Panc1 (cell line): ENCODE data around the gene MTUS2. TPM values are rescaled to one million over a fixed set of nuclear protein-coding genes. Genes with fewer than 3 reads are reported as not detected.

ENCODE experiments used
- ATAC-seq: fragments of 200-7000 bp; cut with Tn5 transposase; 2 replicates; pipeline ENCODE4 v1.9.1; 2020; ENCODE audit warnings: mild to moderate bottlenecking, moderate library complexity
- BruUV-seq: library from RNA; stranded (reverse); fragments of 400-500 nt; replicated peaks from 2 replicates; lab custom pipeline; 2021; lab: Mats Ljungman, UMichigan
- CTCF ChIA-PET: fragments of 300-600 bp; sonication (Branson Sonifier 250); formaldehyde crosslinking; loops from one replicate; lab custom pipeline; 2022; ENCODE audit warnings: antibody characterized with exemption; lab: Charles Lee
- POLR2A ChIA-PET: fragments of 300-600 bp; sonication (Branson Sonifier 250); formaldehyde crosslinking; loops from one replicate; lab custom pipeline; 2022; ENCODE audit warnings: antibody characterized with exemption; lab: Charles Lee
- DNase-seq: peaks from one replicate; pipeline ENCODE4 v3.0.0-alpha.2; 2010; ENCODE audit warnings: low read depth, low spot score
- H3K27ac ChIP-seq: 2 replicates; pipeline ENCODE4 v1.5.1; 2011; ENCODE audit warnings: mild to moderate bottlenecking, low read length, inconsistent platforms
- H3K27me3 ChIP-seq: fragments of 200-500 bp; sonication (Bioruptor generic); 2 replicates; pipeline ENCODE4 v1.6.0; 2014; ENCODE audit warnings: low read length, inconsistent platforms; ENCODE audit not compliant: control insufficient read depth, insufficient read depth
- H3K36me3 ChIP-seq: fragments of 200-500 bp; sonication (Bioruptor generic); 2 replicates; pipeline ENCODE4 v1.5.1; 2014; ENCODE audit warnings: inconsistent platforms, mild to moderate bottlenecking, low read length, moderate library complexity; ENCODE audit not compliant: control insufficient read depth, insufficient read depth
- H3K4me1 ChIP-seq: 2 replicates; pipeline ENCODE4 v1.5.1; 2011; ENCODE audit warnings: inconsistent platforms, mild to moderate bottlenecking, low read length, moderate library complexity; ENCODE audit not compliant: control insufficient read depth, insufficient read depth
- H3K4me3 ChIP-seq, 2 experiments: 2 replicates each; pipeline ENCODE4 v1.5.1; 2011 to 2012; ENCODE audit warnings: low read depth in 2 of 2, low read length in 2 of 2, mild to moderate bottlenecking in 2 of 2, inconsistent platforms in 1 of 2, moderate library complexity in 1 of 2
- H3K9me3 ChIP-seq: fragments of 200-500 bp; sonication (Bioruptor generic); 2 replicates; pipeline ENCODE4 v1.5.1; 2014; ENCODE audit warnings: low read depth, mild to moderate bottlenecking, inconsistent platforms, low read length, moderate library complexity; ENCODE audit not compliant: control insufficient read depth, insufficient read depth
- CTCF ChIP-seq: fragments of 450-650 bp; IDR thresholded peaks from 2 replicates; pipeline ENCODE4 v1.5.1; 2017; ENCODE audit warnings: mild to moderate bottlenecking
- POLR2AphosphoS5 ChIP-seq: IDR thresholded peaks from 2 replicates; pipeline ENCODE4 v1.6.1; 2012; ENCODE audit warnings: mild to moderate bottlenecking, low read depth, low read length, moderate library complexity
- REST ChIP-seq, 2 experiments: IDR thresholded peaks; 2 replicates each; pipeline ENCODE4 v1.6.1; 2011 to 2012; ENCODE audit warnings: low read depth in 2 of 2, control low read depth in 1 of 2, low read length in 1 of 2, mild to moderate bottlenecking in 1 of 2, moderate library complexity in 1 of 2; ENCODE audit not compliant: insufficient read depth in 1 of 2
- SIN3A ChIP-seq: IDR thresholded peaks from 2 replicates; pipeline ENCODE4 v1.6.1; 2012; ENCODE audit warnings: low read depth, mild to moderate bottlenecking, low read length, moderate library complexity, borderline replicate concordance; ENCODE audit not compliant: insufficient read depth
- TCF7L2 ChIP-seq: IDR thresholded peaks from 2 replicates; pipeline ENCODE4 v1.6.1; 2011; ENCODE audit warnings: mild to moderate bottlenecking, low read depth, low read length, inconsistent platforms
- in situ Hi-C: cut with HindIII; loops from 2 replicates; pipeline ENCODE4 v1.10.0; 2016; ENCODE audit warnings: low sequenced_read_pairs, low pct_unique_long_range_greater_than_20kb
- intact Hi-C: fragments of 100-400 bp; cut with micrococcal nuclease; formaldehyde crosslinking; loops from one replicate; pipeline ENCODE4 v1.10.0; 2022; ENCODE audit not compliant: unreplicated experiment
- total RNA-seq: library from RNA; stranded (reverse); gene quantifications from one replicate; pipeline ENCODE4 v1.2.1, GENCODE V29; 2021; ENCODE audit not compliant: unreplicated experiment

The MTUS2 gene
- total RNA-seq, 1 experiment from 2014 or later: 0.05 TPM

GRCh38 chr13:28805193-28805819 is 14.8 kb upstream of the MTUS2 start:
- H3K4me3 ChIP-seq: no peak overlapping the region
- H3K27me3 ChIP-seq: no peaks in the 10 kb centered on the region; the same call in 1 of the 2 replicates
- no peak for DNase-seq
- no peaks in the 10 kb centered on the region for H3K4me1 ChIP-seq
- ATAC-seq: no peak
- no peak overlapping the region for H3K27ac ChIP-seq
- in situ Hi-C loops (no loop called here), intact Hi-C loops (no loop called here)
- POLR2A ChIA-PET: no interaction called here
- no peaks in the 10 kb centered on the region for H3K36me3 ChIP-seq
- CTCF ChIA-PET: interaction anchor here (0.5 kb wide), 1 partner anchor 1064 kb away, joined by 5 read pairs; no protein-coding TSS in a partner anchor
- no TSS peak for BruUV-seq
- no peak for TF ChIP-seq REST (IDR thresholded peaks at IDR 0.05; ENCODE audit: insufficient read depth in 1 of 2, low read depth in 2 of 2, low read length in 1 of 2)
- peak; percentile 71 for TF ChIP-seq CTCF
- H3K9me3 ChIP-seq: no peaks in the 10 kb centered on the region

- ChIA-PET CTCF (no interaction called here), POLR2A (no interaction called here)
- no peak for DNase-seq
- BruUV-seq: no TSS peak
- H3K27ac ChIP-seq: no peak overlapping the region
- H3K9me3 ChIP-seq: no peaks in the 10 kb centered on the region
- no peak overlapping the region for H3K4me3 ChIP-seq
- intact Hi-C loops: loop anchor here (5.0 kb wide), 1 partner anchor 545 kb away; no protein-coding TSS in a partner anchor
- peaks cover 14% of the 10 kb centered on the region for H3K27me3 ChIP-seq
- no peak for TF ChIP-seq POLR2AphosphoS5
- H3K36me3 ChIP-seq: no peaks in the 10 kb centered on the region
- H3K4me1 ChIP-seq: no peaks in the 10 kb centered on the region
- in situ Hi-C loops: no loop called here
- ATAC-seq: no peak
These were observed 2.9 kb upstream of the MTUS2 start for GRCh38 chr13:28817204-28817603.

- no TSS peak for BruUV-seq
- Histone ChIP-seq H3K27me3 (peaks cover 14% of the 10 kb centered on the region), H3K36me3 (no peaks in the 10 kb centered on the region), H3K9me3 (no peaks in the 10 kb centered on the region), H3K4me1 (no peaks in the 10 kb centered on the region), H3K4me3 (peak overlapping the region; percentile 25 to 44), H3K27ac (no peak overlapping the region)
- CTCF ChIA-PET: interaction anchor here (0.7 kb wide), 1 partner anchor 127 kb away, joined by 3 read pairs; no protein-coding TSS in a partner anchor
- intact Hi-C loops: loop anchor here (5.0 kb wide), 1 partner anchor 543 kb away; no protein-coding TSS in a partner anchor
- peak; percentile 46 for ATAC-seq
- POLR2A ChIA-PET: no interaction called here
- no peak for DNase-seq
- TF ChIP-seq REST (IDR thresholded peaks at IDR 0.05; ENCODE audit: insufficient read depth in 1 of 2, low read depth in 2 of 2, low read length in 1 of 2) (no peak), POLR2AphosphoS5 (no peak), CTCF (no peak), TCF7L2 (no peak), SIN3A (no peak)
- in situ Hi-C loops: no loop called here
These were observed 951 bp upstream of the MTUS2 start for GRCh38 chr13:28819046-28819730.
